ENCODE measurements around the gene MPIG6B.

GRCh38 chr6:31691564-31692108 lies 31.5 kb upstream of the MPIG6B start:
- TF ChIP-seq CTCF (IDR thresholded peaks at IDR 0.05), result no peak
- no peak for TF ChIP-seq POLR2A (IDR thresholded peaks at IDR 0.05)

Data from body of pancreas (tissue), 4 donors.